Limb (tissue), 2 donors: Measurements from ENCODE around the gene AUH.
"Not testable (repeated sequence)": the region's sequence is repeated elsewhere in the genome, so short reads cannot be mapped to it uniquely, and the experiment has no call there.

Experiments
- DNase-seq, 2 donors: peaks; one replicate each; pipeline ENCODE4 v3.0.0-alpha.2; 2016; ENCODE audit errors: extremely low spot score in 2 of 2

AUH gene

DNA sequence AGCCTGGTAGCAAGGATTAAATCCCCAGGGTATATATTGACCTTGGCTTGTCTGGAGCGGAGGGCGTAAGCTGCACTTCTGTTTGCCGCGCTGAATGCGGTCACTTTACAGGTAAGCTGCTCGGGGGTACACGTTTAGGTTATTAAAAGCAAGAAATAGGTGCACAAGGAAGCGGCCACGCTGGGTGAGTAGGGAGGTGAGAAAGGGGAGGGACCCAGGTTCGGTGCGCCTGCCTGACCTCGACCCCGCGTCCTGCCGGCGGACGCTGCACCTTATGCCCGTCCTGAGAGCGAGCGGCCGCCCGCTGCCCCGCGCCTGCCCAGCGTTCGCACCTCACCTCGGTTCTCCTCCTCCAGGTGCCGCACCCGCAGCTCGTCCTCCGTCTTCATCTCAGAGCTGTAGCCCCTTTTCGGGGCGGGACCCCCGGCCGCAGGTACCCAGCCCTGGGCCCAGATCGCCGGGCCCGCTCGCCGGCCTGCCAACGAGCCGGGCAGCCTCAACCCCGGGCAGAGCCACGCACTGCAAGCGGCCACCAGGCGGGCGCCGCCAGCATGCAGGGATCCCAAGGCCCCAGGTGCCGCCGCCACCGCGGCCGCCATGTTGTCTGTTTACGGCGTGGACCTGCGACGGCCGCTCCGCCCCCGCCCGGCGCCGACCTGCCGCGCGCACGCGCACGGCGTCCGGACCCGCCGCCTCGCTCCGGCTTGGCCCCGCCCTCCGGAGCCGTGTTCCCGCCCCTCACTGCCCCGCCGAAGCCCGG lies at the start of gene AUH:
AUH (minus strand) TSS at position 628 of the 760 bp plus-strand sequence; CDS start at position 599, 29 bp downstream.
- peak; percentile 88 to 92 for DNase-seq

DNA sequence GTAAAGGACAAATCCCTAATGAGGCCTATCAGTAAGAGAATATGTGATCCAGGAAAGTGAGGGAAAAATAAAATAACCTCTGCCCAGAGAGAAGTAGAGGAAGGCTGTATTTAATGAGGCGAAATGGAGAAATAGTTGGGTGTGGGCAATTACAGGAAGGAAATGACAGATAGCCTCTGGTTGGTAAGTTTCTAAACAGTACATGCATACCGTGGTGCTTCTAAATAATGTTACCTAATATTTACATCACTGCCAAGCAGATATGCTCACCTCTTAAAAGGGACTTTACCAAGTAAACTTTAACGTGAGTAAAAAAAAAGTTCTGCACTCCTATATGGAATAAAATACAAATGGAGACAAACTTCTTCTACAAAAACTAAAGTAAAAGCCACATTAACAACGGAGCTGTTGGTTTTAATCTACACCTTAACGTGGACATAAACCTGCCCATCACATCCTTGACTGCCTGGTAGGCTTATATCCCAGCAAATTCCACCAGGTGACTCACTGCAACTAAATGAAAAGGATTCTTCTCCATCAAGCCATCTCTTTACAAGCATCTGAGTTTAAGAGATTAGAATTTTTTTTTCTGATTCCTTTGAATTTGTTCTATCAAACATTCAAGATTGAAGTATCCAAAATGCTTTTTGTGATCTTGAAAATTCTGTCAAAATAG lies 49.5 kb upstream of the AUH start:
- no peak for DNase-seq

DNA sequence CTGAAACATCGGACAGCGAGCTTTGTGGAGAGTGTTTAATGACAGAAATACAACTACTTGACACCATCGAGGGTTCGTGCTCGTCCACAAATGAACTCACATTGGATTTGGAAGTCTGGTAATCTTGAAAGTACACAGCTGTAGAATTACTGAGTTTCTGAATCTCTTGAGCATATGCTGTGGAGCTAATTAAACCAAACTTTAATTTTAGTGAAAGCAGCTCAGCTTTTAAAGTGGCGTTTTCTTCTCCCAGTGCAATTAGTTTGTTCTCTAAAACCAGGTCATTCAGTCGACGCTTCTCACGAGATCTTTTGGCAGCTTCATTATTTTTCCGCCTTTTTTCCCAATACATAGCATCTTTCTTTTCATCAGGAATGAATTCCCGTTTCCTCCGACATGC lies 48.4 kb upstream of the AUH start:
- no peak for DNase-seq

DNA sequence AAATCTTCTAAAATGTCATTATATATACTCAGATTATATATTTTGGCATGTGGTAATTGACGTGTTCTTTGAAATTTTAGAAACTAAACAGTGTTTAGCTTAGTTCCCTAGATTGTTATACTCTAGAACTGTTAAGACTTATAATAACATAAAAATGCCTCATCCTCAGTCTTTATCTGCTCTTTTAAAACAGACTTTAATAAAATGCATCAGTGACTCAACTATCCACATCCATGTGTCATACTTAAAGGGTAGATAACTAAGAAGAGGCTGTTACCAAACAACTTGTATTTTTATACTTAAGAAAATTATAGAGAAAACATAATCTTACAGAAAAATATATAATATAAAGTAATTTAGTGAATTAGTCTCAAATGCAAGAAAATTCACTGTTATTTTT lies 46.8 kb upstream of the AUH start:
- DNase-seq: no peak

DNA sequence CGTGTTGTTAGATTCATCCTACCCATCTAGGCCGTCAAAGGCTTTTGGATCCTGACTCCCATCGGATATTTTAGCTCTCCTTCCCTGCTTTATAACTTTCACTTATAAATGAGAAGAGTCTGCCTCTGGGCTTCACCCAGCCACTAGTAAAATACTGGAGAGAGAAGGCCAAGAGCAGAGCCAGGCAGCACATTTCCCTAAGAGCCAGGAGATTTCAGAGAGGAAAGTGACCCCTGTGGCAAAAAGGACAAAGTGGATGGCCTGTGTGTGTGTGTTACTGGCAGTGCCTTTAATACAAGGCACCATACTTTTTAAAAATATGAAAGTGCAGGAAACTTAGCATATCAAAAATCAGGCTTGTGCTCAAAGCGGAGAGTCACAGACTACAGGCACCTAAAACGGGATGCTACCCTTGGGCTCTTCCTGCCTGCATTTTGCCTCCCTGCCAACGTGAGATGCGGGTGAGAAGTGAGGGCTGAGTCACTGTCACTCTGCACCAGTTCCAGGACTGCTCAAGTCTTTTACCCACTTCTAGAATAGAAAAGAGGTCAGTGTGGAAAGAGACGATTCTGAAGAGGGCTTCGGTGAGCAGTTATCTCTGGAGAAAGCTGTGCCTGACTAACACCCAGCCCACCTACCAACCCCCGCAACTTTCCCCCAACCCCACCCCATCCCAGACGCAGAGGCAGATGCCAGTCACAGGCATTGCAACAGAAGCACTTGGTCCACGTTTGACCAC lies 46.0 kb upstream of the AUH start:
- DNase-seq: no peak

GRCh38 chr9:91405343-91406077 lies 43.8 kb upstream of the AUH start:
- no peak for DNase-seq

DNA sequence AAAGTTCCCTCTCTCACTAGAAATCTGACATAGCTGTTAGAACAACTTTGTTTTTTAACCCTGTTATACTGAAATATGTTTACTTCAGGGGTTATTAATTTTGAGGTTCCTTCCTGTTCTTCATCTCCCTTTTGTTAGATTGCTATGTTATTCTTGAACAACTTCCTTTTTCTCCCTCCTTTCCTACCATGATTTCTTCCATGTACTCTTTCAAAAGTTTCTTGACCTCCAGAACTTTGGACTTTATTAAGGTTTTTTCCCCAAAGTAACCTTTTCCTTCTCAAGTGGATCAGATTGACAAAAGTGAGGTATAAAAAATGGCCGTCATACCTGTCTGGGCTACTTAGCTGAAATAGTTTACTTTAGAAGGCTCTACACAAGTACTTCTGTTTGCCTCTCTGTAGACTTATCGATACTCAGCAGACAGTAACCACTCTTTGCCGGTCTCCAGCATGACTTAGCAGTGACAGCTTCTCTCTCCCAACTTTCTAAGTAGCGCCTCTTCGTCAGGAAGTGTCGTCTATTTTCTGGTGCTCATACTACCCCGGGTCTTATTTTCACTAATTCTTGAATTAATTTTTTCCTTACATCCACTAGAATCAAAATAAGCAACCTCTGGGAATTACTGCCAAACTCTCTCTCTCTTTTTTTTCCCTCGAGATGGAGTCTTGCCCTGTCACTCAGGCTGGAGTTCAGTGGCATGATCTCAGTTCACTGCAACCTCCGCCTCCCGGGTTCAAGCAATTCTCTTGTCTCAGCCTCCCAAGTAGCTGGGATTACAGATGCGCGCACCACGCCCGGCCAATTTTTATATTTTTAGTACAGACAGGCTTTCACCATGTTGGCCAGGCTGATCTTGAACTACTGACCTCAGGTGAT lies 42.2 kb upstream of the AUH start:
- DNase-seq: no peak

- DNase-seq: no peak
Measured at GRCh38 chr9:91398926-91399325, 37.2 kb upstream of the AUH start.

DNA sequence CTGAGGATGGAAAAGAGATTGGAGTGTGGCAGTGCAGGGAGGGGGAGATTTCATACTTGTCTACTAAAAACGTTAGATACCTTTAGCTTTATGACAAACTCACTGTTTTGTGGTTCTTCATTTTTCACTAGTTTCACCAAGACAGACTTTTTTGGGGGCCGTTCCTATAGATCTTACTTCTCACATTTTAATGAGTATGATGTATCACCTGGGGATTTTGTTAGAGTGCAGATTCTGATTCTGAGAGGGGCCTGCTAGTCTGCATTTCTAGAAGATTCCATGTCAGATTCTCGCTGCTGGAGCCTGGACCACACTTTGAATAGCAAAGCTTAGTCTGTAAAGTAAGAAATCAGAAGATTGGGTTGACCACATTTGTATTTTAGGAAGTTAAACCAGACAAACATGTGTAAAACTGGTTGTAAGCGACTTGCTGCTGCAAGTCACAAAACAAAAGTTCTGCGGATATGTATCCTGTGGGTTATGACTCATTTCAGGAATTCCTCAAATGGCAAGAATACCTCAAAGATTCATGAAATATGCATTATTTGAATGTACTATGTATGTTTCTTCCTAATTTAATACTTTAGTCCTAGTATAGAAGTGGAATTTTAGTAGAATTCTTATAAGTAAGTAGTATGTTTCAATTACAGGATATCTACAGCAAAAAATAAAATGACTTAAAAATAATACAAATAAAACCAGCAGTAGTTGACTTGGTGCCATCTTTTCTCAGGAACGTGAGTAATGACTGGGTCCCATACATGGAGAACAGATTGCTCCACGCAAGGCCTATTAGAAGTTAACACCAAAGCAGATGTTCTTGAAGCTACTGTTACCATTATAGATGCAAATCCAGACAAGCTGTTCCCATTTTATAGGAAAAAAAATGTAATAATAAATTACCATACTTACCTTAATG lies 34.1 kb upstream of the AUH start:
- DNase-seq: peak in 1 of 2 donors; percentile 10

GRCh38 chr9:91395106-91395552 lies 33.4 kb upstream of the AUH start:
- no peak for DNase-seq

DNA sequence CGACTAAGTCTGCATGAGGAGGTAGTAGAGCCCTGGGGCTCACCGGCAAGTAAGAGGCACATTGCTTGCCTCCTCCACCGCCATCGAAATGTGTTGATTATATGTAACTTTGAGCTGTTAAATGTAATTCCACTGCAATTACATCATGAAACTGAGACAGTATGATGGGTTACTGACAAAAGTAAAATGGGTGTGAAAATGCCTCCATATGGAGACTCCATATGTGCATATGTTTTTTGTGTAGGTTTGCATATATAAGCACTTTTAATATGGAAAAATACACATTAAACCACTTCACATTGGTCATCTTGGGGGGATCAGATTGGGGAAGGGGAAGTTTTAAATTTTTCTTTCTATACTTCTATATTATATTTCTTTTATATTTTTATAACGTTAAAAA lies 32.1 kb upstream of the AUH start:
- DNase-seq: no peak

DNA sequence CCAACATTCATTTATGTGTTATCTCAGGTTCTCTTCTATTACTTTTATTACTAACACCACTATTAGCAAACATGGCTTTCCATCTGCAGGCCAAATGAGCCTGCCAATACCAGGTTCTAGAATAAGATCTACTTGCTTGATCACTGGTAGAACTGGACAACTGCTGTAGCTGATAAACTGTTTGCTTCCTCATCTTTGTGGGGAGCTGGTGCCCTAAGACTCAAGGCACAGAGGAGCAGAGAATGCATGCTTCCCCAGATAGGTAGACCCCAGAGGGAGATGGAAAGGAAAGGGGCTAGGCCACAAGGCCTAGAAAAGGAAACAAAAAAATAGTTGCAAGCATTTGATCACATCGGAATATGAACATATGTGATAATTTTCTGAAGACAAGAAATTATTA lies 30.7 kb upstream of the AUH start:
- DNase-seq: no peak

DNA sequence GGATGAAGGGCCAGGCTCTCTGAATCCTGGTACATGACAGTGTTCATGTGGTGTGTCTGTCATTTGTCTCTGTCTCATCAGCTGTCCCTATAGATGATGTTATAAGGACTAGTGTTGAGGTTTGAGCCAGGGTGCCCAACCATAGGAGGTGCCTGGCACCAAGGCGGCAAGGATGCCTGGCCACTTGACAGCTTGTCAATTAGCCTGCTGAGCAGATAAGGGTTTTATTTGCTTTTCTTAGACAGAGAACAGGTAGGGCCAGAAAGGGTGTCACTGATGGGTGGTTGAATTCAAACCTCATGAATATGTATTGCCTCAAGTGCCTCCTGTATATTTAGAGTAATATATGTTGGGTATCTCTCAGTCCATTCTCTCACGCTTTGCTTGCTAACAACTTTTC lies 30.1 kb upstream of the AUH start:
- no peak for DNase-seq

DNA sequence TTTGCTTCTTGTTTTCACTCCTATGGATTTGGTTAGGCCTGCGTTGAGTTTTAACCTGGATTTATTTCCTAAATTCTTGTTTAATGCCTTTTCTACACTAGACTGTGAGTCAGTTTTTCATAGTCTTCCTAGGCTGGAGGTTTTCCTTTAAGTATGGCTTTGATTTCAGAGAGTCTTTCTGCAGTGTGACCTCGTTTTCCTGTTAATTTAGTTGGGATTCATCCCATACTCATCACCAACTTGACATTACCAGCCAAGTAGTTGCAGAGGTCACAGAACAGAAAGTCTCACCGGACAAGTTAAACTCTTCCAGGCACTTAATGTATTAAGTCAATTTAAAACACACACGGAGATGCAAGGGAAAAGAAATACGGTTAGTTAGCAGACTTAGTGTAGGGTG lies 29.7 kb upstream of the AUH start:
- DNase-seq: no peak

DNA sequence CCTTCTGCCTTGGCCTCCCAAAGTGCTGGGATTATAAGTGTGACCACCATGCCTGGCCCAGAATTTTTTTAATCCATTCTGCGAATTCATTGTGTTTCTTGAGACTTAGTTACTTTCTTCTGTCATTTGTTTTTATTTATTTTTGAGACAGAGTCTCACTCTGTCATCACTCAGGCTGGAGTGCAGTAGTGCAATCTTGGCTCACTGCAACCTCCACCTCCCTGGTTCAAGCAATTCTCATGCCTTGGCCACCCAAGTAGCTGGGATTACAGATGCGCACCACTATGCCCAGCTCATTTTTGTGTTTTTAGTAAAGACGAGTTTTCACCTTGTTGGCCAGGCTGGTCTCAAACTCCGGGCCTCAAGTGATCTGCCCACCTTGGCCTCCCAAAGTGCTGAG lies 28.0 kb upstream of the AUH start:
- DNase-seq: not testable (repeated sequence)

DNA sequence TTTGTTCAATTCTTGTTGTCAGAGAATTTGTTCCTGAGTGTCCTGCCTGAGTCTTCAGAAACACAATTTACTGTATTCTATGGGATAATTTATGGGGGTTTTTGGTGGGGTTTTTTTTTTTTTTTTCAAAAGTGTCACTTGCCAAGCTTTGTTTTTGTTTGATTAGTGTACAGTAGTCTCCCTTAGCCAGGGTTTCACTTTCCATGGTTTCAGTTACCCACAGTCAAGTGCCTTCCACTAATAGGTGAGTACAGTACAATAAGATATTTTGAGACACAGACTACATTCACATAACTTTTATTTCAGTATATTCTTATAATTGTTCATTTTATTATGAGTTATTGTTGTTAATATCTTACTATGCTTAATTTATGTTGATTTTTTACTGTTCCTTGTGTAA lies 25.0 kb upstream of the AUH start:
- DNase-seq: no peak

DNA sequence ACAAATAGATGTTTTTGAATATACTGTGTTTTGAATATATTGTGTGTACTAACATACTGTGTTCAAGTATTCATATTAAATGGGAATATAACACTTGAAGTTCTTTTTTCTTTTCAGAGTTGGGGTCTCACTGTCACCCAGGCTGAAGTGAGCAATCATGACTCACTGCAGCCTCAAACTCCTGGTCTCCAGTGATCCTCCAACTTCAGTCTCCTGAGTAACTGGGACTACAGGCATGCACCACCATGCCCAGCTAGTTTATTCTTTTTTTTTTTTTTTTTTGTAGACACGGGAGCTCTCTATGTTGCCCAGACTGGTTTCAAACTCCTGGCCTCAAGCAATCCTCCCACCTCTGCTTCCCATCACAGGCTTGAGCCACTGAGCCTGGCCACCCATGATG lies 23.2 kb upstream of the AUH start:
- no peak for DNase-seq

- no peak for DNase-seq
Measured at GRCh38 chr9:91383577-91383976, 21.9 kb upstream of the AUH start.

- no peak for DNase-seq
Measured at GRCh38 chr9:91382298-91382697, 20.6 kb upstream of the AUH start.

DNA sequence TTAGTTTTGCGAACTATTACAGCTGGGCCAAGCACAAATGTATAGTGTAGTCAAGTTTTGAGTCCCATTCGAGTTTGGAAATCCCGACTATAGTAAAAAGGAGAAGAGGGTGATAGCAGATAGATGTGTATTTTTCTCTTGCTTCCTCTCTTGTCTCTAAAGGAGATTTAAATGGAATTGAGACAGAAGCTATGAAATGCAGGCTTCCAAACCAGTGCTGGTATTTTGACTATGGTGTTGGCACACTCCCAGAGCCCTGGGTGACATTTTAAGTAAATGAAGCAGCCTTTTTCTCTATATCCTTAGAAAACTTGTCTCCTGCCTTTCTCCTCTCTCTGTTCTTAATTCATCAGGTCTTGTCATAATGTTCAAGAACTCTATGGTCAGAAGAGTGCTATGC lies 17.7 kb upstream of the AUH start:
- no peak for DNase-seq
